GM12865 (cell line): ENCODE measurements around the gene RHOT1.
A peak's percentile ranks its signal among the peaks of the same experiment; 100 is the strongest.
"Not testable (repeated sequence)": the region's sequence is repeated elsewhere in the genome, so short reads cannot be mapped to it uniquely, and the experiment has no call there.

Experiments
- DNase-seq: peaks from one replicate; pipeline ENCODE4 v3.0.0; 2010; ENCODE audit warnings: low read depth
- H3K4me3 ChIP-seq: 2 replicates; pipeline ENCODE4 v1.5.1; 2011; ENCODE audit warnings: mild to moderate bottlenecking, low read depth, low read length, control low read depth
- CTCF ChIP-seq: IDR thresholded peaks from 2 replicates; pipeline ENCODE4 v1.5.1; 2011; ENCODE audit warnings: low read length, control low read depth, low read depth, inconsistent platforms; ENCODE audit not compliant: insufficient read depth; ENCODE audit errors: missing control alignments

Gene RHOT1

DNA sequence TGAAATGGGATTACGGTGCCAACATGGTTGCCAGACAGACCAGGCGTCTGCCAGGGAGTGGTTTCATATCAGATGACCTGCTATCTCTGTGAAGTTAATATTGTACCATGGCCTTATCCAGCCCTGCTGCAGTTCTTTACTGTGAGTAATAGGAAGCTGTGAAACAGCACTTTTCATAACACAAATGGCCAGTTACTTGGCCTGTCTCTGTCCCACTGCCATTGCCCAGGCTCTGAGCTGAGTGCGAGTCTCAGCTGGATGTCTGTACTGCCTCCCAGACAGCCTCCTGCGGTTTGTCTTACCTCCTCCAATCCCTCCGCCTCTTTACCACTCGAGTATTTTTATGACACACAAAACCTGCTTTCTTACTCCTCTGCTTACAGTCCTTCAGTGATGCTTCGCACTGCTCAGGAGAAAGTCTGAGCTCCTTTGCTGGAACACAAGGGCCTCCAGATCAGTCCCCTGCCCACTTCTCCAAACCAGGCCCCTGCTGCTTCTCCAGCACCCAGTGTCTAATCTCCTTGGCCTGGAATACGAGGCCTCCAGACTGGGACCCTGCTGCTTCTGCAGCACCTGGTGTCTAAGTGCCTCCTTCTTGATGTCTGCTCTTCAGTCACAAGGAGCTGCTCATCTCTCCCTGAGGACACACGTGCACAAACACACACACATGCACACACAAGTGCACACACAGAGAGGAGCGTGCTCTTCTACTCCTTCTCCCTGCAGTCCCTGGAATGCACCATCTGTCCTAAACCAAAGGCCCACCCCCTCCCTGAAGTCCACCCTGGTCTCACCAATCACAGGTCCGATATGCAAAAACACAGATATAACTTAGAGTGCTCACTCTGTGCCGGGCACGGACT is 17.1 kb upstream of the RHOT1 start:
- no peak for DNase-seq
- no peak overlapping the region for H3K4me3 ChIP-seq
- no peak for TF ChIP-seq CTCF

- DNase-seq: no peak
- no peak for TF ChIP-seq CTCF
- H3K4me3 ChIP-seq: no peak overlapping the region
These were observed 16.5 kb upstream of the RHOT1 start for GRCh38 chr17:32125848-32126153.

DNA sequence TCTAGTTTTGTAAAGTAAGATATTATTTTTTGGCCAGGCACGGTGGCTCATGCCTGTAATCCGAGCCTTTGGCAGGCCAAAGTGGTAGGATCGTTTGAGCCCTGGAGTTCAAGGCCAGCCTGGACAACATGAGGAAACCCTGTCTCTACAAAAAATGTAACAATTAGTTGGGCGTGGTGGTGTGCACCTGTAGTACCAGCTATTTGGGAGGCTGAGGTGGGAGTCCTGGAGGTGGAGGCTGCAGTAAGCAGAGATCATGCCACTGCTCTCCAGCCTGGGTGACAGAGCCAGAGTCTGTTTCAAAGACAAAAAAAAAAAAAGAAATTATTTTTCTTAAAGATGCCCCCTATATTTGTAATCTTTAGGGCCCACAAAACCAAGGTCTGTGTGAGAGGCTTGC is 16.0 kb upstream of the RHOT1 start:
- no peak overlapping the region for H3K4me3 ChIP-seq
- TF ChIP-seq CTCF: no peak
- DNase-seq: no peak

DNA sequence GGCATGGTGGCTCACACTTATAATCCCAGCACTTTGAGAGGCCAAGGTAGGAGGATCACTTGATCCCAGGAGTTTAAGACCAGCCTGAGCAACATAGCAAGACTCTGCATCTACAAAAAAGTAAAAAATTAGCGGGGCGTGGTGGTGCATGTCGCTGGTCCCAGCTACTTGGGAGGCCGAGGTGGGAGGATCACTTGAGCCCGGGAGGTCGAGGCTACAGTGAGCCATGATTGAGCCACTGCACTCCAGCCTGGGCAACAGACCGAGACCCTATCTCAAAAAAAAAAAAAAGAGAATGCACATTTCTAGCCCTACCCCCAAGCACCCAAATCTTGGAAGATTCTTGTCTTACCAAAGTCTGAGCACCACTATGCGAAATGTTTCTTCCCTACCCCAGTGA is 15.6 kb upstream of the RHOT1 start:
- no peak for DNase-seq
- H3K4me3 ChIP-seq: peak overlapping the region; percentile 69
- no peak for TF ChIP-seq CTCF

- H3K4me3 ChIP-seq: peak overlapping the region; percentile 69
- peak; percentile 91 for DNase-seq
- no peak for TF ChIP-seq CTCF
These were observed 15.0 kb upstream of the RHOT1 start for GRCh38 chr17:32127158-32127897.

- not testable (repeated sequence) for DNase-seq
- H3K4me3 ChIP-seq: peak overlapping the region; percentile 69
These were observed 13.8 kb upstream of the RHOT1 start for GRCh38 chr17:32128470-32128869.

DNA sequence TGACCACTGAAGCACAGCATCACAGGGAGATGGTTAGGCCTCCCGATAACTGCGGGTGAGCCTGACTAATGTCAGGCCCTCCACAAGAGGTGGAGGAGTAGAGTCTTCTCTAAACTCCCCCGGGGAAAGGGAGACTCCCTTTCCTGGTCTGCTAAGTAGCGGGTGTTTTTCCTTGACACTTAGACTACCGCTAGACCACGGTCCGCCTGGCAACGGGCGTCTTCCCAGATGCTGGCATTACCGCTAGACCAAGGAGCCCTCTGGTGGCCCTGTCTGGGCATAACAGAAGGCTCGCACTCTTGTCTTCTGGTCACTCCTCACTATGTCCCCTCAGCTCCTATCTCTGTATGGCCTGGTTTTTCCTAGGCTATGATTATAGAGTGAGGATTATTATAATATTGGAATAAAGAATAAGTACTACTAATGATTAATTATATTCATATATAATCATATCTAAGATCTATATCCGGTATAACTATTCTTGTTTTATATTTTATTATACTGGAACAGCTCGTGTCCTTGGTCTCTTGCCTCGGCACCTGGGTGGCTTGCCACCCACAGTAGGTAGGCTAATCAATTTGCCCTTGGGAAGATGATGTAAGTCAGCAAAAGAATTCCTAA is 6.7 kb upstream of the RHOT1 start:
- peak; percentile 19 for DNase-seq
- H3K4me3 ChIP-seq: not testable (repeated sequence)

DNA sequence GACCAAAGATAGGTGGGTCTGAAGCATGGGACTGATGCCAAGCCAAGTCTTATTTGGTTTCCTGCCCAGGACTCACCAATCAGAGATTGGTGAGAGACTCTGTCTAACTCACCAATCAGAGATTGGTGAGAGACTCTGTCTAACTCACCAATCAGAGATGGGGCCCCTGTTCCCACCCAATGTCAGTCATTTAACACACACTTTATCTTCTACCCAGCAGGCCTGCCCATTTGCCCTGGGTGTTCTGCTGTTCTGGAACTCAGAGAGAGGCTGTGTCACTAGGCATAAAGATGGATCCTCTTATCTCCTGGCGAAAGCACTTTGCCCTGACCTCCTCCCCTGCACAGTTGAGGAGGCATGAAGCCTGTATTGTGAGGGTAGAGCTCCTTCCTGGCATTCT is 5.4 kb upstream of the RHOT1 start:
- no peak overlapping the region for H3K4me3 ChIP-seq
- DNase-seq: peak; percentile 17
- TF ChIP-seq CTCF: no peak

- not testable (repeated sequence) for DNase-seq, H3K4me3 ChIP-seq
These were observed 2.8 kb upstream of the RHOT1 start for GRCh38 chr17:32139504-32139903.
